GM12872 (cell line): Measurements from ENCODE around the gene UXT.

Experiments used
- TF ChIP-seq, protein P1 (sequence below): IDR thresholded peaks from 3 replicates; pipeline ENCODE4 v1.5.1; 2011; ENCODE audit warnings: low read depth, mild to moderate bottlenecking, low read length, moderate library complexity; ENCODE audit not compliant: insufficient read depth

Gene UXT

GRCh38 chrX:47683829-47684205 is 24.8 kb upstream of the UXT start:
- TF ChIP-seq, protein P1, sequence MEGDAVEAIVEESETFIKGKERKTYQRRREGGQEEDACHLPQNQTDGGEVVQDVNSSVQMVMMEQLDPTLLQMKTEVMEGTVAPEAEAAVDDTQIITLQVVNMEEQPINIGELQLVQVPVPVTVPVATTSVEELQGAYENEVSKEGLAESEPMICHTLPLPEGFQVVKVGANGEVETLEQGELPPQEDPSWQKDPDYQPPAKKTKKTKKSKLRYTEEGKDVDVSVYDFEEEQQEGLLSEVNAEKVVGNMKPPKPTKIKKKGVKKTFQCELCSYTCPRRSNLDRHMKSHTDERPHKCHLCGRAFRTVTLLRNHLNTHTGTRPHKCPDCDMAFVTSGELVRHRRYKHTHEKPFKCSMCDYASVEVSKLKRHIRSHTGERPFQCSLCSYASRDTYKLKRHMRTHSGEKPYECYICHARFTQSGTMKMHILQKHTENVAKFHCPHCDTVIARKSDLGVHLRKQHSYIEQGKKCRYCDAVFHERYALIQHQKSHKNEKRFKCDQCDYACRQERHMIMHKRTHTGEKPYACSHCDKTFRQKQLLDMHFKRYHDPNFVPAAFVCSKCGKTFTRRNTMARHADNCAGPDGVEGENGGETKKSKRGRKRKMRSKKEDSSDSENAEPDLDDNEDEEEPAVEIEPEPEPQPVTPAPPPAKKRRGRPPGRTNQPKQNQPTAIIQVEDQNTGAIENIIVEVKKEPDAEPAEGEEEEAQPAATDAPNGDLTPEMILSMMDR: no peak

DNA sequence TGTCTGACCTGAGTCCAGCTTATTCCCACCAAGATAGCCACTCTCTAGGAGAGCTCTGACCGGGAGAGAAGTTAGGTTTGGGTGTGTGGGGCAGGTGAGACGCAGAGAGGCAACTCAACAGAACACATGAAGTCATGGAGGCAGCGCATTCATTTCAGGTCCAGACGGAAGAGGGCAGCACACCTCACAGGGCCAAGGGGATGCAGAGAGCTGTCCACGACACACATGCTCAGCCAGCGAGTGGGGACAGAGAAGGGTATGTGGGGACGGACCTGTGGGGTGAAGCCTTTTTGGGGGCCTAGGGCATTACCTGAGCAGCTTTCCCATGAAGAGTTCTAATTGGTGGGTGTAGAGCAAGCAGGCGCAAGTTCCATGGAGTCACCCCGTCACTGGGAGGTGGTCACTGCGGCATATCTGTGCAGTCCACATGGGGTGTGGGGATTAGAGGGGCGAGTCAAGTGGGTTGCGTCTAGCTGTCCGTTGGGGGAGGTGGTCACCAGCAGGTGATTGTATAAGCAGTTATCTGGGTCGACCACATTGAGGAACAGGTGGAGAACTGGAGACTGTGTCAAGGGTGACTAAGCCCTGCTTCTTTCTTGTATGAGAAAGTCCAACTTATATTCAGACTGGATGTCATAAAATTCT is 24.3 kb upstream of the UXT start:
- TF ChIP-seq, protein P1: no peak

DNA sequence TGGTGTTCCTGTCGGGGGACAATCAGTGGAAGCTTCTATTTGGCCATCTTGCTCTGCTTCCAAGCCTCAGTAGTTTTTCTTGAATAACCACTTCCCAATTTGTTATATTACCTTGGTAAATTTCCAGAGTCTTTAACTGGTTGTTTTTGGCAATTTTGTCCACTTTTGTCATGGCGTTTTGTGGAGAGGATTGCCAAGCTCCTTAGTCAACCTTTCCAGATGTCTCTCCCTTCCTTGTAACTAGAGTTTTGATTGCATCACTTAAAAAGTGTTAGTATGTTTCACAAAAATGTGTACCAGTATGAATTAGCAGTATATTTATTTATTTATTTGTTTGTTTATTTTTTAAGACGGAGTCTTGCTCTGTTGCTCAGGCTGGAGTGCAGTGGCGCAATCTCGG is 15.8 kb upstream of the UXT start:
- TF ChIP-seq, protein P1: no peak

DNA sequence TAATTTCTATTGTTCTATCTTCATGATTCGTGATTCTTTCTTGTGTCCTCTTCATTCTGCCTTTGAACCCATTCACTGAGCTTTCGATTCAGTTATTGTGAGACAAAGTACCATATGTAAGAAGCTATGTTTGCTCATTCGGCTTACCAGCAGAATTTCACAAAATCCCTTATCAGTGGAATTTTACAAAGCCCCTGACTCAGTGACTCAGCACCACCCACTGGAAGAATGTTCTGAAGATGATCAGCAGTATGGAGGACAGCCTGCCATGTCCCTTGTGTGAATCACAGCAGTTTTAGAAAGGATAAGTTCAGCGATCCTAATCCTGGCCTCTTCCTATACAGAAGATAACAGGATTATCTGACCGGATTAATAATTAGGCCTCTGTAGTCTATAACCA is 5.8 kb upstream of the UXT start:
- TF ChIP-seq, protein P1: no peak

DNA sequence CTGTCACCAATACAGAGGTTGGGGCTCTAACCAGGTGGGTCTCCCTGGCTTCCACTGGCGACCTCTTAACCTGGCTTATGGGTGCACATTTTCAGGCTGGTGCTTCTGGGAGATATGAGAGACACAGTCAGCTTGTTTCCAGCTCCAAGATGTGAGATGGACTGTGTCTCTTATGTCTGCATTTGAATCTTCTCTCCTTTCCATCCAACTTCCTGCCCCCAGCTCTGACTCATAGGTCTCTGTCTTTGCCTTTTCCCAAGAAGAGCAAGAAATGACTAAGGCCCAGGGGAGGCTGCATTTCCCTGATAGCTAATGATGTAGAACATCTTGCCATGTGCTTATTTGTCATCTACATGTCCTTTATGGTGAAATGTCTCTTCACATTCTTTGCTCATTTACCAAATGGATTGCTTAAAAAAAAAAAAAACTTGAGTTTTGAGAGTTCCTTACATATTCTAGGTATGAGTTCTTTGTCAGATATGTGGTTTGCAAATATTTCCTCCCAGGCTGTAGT is 3.2 kb upstream of the UXT start:
- TF ChIP-seq, protein P1: no peak

DNA sequence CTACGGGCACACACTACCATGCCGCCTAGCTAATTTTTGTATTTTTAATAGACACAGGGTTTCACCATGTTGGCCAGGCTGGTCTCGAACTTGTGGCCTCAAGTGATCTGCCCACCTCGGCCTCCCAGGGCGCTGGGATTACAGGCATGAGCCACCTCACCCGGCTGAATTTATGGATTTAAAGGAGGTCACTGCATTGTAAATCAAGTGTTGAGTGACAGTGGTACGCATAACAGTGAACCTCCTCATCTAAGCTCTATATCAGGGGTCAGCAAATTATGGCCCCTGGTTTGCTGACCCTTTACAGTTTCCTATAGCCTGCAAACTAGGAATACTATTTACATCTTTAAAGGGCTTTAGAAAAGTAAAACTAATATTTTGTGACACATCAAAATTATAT is 2.6 kb upstream of the UXT start:
- TF ChIP-seq, protein P1: no peak

DNA sequence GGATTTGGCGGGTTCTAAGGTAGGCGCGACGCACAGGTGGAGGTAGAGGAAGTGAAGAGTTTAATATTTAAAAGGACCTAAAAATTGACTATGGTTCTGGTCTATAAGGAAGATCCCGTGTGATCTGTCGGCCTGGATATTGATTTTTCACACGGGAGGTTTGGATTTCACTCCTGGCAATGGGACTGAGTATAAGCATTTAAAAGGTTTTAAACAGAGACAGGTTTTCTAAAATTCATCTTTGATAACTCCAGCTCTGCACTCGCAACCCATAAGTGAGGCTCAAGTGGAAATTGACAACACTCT is 394 bp upstream of the UXT start:
- TF ChIP-seq, protein P1: no peak
